Activated CD4-positive, alpha-beta T cell treated with anti-CD3 and anti-CD28 coated beads, Interleukin-2, Interleukin-4, amounts not matched to agents 100 ng/mL and 50 ng/mL, durations not matched to agents 16 hours and 8 hours (primary cell): Measurements from ENCODE around the gene LCOR.

Source experiments
- DNase-seq: peaks from one replicate; pipeline ENCODE4 v3.0.0-alpha.2; 2020; ENCODE audit warnings: low spot score

LCOR gene

DNA sequence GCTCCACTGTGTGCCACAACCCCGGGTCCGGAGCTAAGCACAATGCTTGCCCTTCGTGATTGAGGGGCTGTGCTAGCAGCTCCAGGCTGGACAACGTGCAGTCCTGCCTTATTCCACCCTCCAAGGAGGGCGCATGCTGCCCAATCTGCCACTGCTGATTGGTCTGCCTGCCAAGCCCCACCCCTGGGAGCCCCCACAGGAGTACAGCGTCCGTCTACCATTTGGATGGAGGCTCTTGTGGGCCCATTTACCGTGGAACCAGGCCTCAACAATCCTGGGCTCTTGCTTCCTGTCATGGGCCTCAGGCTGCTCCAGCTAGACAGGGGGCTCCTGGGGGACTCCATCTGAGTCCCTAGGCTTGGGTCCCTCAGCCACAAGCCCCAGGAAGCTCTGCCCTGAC lies 180.4 kb downstream of the LCOR start:
- DNase-seq, result no peak

- no peak for DNase-seq
Measured at GRCh38 chr10:97013568-97013967, 181.5 kb downstream of the LCOR start.

- no peak for DNase-seq
Measured at GRCh38 chr10:97013983-97014382, 181.9 kb downstream of the LCOR start.

- DNase-seq, result no peak
Measured at GRCh38 chr10:97015240-97015639, 183.1 kb downstream of the LCOR start.

- peak; percentile 64 for DNase-seq
Measured at GRCh38 chr10:97016728-97017473, 184.8 kb downstream of the LCOR start.

DNA sequence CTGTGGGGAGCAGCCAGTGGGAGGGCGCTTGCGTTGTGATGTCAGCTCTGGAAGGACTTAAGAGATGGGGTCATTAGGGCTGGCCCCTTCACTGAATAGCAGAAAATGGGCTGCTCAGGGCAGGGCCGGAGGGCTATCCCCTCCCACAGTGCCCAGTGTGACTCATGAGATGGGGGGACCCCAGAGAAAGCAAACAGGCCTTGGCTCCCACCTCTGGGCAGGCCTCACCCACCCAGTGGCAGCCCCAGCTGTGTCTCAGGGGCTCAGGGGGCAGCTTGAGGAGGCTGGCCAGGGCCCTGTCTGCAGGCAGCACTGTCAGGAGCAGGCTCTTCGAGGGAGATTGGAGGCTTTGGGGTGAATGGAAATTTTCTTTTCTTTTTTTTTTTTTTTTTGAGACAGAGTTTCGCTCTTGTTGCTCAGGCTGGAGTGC lies 185.4 kb downstream of the LCOR start:
- no peak for DNase-seq

GRCh38 chr10:97018251-97019212 lies 186.4 kb downstream of the LCOR start:
- no peak for DNase-seq

DNA sequence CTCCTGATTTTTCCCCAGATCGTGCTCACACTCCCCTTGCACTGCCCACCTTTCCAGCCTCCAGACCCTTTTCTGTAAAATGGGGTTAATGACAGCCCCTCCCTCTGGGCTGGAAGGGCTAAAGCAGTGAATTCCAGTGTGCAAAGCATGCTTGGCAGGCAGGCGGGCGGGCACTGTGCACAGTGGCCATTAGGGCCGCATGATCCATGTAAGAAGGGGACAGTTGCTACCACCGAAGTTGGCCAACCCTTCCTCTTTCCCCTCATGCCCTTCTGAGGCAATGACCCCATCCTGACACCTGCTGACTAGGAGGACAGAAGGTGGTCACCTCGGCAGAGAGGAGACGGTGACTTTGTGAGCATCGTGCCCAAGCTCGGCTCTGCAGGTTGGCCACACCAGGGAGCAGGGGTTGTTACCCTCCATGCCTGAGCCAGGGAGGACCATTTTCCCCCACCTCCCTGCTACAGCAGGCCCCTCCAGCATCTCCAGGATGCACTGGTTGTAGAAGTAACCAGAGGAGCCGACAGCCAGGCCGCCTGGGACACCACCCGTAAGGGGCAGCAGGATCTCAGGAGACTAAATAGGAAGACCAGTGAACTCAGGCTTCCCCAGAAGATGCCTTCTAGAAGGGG lies 187.2 kb downstream of the LCOR start:
- no peak for DNase-seq

GRCh38 chr10:97020452-97021400 lies 188.6 kb downstream of the LCOR start:
- no peak for DNase-seq

DNA sequence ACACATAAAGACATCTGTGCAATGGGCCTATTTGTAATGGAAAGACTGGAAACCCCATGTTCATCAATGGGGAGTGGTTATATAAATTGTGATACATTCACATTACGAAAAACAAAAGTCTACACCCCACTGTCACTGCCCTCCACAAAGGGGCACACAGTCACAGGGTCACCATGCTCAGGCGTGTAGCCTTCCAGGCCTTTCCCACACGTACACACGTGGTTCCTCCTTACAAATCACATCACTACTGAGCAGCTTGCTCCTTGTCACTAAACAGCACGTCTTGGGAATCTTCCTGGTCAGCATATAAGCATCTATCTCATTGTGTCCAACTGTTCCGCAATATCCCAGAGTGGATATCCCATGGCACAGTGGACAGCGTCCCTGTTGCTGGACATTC lies 190.5 kb downstream of the LCOR start:
- DNase-seq, result no peak

DNA sequence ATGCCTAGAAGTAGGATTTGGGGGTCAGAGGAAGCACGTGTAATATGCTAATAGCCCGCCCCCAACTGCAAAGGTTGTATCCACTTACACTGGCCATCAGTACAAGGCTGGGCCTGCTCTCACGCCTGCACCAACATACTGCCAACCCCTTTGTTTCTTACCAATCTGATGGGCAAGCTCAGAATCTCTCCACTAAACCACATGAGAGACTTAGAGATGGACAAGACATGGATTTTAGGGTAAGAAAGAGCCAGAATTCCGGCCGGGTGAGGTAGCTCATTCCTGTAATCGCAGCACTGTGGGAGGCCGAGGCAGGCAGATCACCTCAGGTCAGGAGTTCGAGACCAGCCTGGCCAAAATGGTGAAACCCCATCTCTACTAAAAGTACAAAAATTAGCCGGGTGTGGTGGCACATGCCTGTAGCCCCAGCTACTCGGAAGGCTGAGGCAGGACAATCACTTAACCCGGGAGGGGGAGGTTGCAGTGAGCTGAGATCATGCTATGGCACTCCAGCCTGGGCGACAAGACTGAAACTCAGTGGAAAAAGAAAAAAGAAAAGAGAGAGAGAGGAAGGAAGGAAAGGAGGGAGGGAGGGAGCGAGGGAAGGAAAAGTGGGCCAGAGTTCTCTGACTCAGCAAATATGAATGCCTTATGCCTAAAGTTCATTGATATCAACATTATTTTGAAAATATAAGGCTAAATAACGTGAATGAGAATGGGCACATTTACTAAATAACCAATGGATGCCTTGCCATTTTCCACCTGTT lies 191.5 kb downstream of the LCOR start:
- DNase-seq, result no peak

DNA sequence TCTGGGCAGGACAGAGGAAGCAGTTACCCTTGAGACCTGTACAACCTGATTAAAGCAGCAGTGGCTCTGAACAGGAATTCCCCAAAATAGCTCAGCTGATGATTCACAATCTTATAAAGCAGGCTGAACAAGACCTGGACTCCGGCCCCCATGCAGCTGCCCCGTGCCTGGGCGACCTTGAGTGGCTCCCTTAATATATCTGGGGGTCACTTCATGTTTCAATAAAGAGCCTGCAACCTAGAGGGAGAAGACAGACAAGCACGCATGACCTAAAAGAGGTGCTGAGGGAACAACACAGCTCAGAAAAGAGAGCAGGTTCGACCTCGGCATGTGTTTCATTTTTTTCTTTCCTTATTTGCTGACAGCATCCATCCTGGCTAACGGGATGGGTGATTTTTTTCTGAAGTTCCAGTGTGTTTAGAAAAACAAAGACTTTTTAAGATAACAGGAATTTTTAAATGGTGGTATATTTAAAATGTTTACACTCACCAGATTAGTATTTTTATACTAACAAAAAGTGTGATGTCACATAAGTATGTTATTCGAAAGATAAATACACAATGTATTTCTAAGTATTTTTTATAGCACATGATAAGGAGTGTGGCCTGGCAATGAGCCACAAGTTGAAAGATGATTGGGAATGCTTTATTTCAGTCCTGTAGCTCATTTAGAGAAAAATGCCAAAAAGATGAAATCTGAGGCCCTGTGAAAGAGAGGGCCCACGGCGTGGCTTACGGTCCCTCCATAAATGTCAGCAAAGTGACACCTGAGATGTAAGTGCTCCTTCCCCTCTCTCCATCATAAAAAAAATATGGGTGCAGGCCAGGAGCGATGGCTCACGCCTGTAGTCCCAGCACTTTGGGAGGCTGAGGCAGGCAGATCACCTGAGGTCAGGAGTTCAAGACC lies 192.3 kb downstream of the LCOR start:
- no peak for DNase-seq

GRCh38 chr10:97025613-97026242 lies 193.6 kb downstream of the LCOR start:
- peak; percentile 66 for DNase-seq

- DNase-seq, result no peak
Measured at GRCh38 chr10:97028126-97028831, 196.2 kb downstream of the LCOR start.

DNA sequence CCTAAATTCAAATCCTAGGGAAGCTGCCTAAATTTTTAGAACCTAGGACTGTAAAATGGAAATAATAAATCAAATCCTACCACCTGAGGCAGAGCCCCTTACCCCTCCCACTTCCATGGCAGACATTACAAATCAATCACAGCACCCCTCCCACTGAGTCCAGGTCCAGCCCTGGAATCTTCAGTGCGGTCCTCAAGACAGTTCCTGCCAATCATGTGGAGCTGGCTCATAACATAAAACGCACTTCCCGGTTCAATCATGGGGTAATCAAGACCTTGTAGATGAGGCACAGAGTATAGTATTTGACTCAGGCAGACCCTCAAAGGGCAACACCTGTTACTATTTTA lies 196.7 kb downstream of the LCOR start:
- DNase-seq, result no peak

DNA sequence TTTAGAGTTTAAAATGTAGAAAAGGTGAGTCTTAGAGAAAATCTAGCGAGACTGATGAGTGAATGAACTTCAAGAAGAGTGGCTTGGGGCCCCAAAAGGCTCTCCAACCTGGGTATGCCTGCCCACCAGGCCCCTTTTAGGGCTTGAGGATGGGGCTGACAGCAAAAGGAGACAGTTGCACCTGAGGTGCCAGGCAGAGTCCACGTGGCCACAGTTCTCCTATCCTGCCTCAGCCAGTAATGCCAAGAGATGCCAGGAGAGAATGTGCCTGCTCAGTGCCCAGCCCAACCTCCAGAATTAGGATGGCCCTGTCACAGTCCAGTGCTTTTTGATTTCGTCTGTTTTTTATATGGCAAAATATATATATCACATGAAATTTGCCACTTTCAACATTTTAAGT lies 197.2 kb downstream of the LCOR start:
- no peak for DNase-seq

- no peak for DNase-seq
Measured at GRCh38 chr10:97030894-97031293, 198.8 kb downstream of the LCOR start.

- no peak for DNase-seq
Measured at GRCh38 chr10:97031459-97031858, 199.4 kb downstream of the LCOR start.

DNA sequence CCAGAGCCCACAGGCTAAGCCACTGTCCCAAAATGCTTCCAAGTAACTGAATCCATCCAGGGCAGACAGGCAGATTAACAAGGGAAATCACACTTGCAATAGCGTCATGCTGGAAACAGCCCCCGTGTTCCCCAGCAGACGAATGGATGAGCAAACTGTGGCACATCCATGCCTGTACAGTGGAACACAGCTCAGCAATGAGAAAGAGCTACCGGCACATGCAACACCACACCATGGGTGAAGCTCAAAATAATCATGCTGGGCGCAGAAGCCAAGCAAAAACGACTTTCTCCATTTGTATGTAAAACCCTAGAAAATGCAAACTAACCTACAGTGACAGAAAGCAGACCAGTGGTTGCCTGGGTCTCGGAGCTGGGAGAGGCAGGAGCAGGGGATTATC lies 200.5 kb downstream of the LCOR start:
- DNase-seq, result no peak
